NCI-H2196 (cell line): ENCODE results near the gene ATAD2B.

Experiments
- DNase-seq: peaks from one replicate; lab custom pipeline; 2025; ENCODE audit not compliant: unreplicated experiment; lab: John Stamatoyannopoulos, UW

The ATAD2B gene

GRCh38 chr2:23838581-23838980, 88.3 kb downstream of the ATAD2B start:
- no peak for DNase-seq

- DNase-seq: no peak
These were observed 89.1 kb downstream of the ATAD2B start for GRCh38 chr2:23837871-23838270.

- no peak for DNase-seq
These were observed 89.9 kb downstream of the ATAD2B start for GRCh38 chr2:23836971-23837565.

DNA sequence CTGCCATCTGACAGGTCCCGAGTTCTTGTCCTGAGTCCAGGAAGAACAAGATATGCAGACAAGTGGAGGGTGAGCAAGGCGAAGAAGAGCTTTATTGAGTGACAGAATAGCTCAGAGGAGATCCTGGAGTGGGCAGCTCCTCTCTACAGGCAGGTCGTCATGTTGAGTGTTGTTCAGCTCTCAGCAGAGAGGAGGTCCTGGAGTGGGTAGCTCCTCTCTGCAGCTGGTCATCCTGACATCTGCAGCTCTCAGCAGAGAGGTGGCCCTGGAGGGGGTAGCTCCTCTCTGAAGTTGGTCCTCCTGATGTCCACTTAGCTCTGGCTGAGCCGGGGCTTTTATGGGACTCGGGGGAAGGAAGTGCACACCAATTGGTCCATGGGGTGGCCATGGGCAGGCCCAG, 90.4 kb downstream of the ATAD2B start:
- no peak for DNase-seq

DNA sequence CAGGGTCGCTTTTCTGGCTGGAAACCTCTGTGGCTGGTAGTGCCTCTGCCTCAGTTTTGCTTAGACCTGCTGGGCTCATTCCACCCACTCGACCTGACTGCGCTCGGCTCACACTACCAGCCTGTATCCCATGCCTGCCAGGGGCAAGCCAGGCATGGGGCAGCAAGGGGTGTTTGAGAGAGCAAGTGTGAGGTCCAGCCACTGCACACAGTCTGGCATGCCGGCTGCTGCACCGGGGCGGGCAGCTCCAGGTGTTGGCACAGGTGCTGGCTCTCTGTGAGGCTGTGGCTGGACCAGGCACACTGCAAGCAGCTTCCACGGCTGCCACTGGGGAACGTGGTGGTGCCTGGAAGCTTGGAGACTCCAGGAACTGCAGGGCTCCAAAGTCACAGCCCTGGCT, 90.9 kb downstream of the ATAD2B start:
- DNase-seq: no peak

GRCh38 chr2:23835423-23835822, 91.5 kb downstream of the ATAD2B start:
- DNase-seq: no peak

DNA sequence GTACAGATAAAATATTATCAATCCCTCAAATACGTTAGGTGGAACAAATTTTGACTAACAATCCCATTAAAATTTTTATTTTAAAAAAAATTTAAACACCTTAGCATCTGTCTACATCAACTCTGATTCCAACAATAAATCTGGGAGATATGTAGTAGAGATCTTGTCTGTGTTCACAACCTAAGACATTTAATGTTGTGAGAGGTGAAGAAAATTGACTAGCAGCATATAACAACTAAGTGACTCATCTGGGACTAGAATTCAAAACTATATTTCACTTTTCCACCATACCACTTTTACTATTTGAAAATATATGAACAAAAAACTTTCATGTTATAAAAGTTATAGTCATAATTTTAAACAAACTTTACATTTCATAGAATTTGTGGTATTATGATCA, 97.9 kb downstream of the ATAD2B start:
- DNase-seq: no peak

- DNase-seq: no peak
These were observed 98.5 kb downstream of the ATAD2B start for GRCh38 chr2:23828256-23828980.

GRCh38 chr2:23827287-23827686, 99.6 kb downstream of the ATAD2B start:
- no peak for DNase-seq

DNA sequence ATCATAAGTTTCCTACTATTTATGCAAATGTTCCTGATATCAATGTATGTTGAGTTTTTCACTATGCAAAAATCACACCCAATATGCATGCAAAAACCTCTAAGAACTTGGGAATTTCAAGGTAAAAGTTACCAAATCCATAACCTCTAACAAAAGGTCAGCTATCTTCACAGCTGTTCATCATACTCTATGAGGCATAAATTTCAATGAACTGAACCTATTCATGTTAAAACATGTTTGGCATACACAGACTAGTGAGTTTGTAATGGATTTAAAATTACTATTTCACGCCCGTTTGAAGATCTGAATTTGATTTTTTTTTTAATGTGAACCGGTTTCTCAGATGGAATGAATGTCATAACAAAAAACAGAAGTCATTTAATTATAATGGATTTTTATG, 100.2 kb downstream of the ATAD2B start:
- DNase-seq: no peak

DNA sequence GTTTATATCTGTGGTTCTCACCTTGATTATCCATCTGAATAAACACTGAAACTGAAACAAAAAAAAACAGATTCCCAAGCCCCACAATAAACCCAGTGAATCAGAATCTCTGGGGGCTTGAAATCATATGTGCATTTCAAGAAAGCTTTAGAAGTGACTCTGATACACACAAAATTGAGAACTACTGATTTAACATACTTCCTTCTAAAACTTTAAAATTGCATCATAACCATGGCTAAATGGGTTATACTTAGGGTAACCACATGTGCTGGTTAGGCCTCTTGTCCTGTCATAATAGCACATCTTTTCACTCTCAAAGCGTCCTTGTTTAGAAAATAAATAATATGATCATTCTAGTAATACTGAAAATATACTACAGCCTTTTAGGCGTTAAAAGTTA, 100.9 kb downstream of the ATAD2B start:
- DNase-seq: no peak

- DNase-seq: peak; percentile 77
These were observed 102.1 kb downstream of the ATAD2B start for GRCh38 chr2:23824777-23825212.

- DNase-seq: no peak
These were observed 103.1 kb downstream of the ATAD2B start for GRCh38 chr2:23823863-23824262.

GRCh38 chr2:23814963-23815362, 112.0 kb downstream of the ATAD2B start:
- no peak for DNase-seq

DNA sequence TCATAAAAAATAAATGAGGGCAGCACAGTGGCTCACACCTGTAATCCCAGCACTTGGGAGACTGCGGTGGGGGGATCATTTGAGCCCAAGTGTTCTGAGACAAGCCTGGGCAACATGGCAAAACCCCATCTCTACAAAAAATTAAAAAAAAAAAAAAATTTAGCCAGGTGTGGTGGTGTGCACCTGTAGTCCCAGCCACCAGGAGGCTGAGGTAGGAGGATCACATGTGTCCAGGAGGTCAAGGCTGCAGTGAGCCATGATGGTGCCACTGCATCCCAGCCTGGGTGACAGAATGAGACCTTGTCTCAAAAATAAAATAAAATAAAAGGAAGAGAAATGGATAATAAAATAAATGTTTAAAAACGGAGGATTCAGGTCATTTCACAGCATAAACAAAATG, 113.5 kb downstream of the ATAD2B start:
- DNase-seq: no peak

DNA sequence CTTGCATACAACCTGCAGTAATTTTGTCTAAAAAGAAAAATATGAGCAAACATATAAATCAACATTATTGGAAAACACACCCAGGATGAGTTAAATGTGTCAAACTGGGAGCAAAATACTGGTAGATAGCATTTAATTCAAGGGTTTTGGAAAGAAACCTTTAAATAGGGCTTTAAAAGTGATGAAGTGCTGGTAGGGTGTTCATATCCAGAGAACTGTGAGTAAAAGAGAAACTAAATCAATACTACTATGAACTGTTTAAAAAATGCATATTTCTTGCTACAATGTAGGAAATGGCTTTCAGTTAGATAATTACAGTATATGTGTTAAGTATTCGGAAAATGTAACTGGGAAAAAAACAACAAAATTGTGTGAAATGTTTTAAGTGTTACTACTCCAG, 117.8 kb downstream of the ATAD2B start:
- no peak for DNase-seq

GRCh38 chr2:23806665-23807249, 120.2 kb downstream of the ATAD2B start:
- DNase-seq: no peak

- no peak for DNase-seq
These were observed 120.7 kb downstream of the ATAD2B start for GRCh38 chr2:23806201-23806600.

DNA sequence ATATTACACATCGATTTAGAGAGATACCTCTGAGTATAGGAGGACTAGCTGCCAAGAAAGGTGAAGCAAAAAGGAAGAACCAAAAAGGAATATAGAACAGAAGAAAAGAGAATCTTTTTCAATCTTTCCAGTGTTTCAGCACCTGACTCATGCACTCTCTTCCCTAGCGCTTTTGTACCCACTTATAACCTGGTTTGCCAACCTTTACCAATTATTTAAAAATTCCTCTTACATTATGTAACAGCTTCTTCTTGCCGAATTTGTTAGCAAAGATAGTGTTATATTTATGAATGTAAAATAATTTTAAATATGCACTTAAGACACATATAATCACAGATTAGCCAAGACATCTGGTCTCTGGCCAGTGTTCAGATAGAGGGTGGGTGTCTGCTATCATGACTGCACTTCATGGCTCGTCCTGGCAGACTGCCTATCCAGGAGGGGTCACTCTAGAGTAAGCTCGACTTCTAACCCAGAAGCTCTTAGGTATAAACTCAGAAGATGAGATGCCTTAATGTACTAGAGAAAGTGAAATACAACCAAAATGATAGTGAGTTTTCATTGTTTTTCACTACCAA, 122.9 kb downstream of the ATAD2B start:
- no peak for DNase-seq

DNA sequence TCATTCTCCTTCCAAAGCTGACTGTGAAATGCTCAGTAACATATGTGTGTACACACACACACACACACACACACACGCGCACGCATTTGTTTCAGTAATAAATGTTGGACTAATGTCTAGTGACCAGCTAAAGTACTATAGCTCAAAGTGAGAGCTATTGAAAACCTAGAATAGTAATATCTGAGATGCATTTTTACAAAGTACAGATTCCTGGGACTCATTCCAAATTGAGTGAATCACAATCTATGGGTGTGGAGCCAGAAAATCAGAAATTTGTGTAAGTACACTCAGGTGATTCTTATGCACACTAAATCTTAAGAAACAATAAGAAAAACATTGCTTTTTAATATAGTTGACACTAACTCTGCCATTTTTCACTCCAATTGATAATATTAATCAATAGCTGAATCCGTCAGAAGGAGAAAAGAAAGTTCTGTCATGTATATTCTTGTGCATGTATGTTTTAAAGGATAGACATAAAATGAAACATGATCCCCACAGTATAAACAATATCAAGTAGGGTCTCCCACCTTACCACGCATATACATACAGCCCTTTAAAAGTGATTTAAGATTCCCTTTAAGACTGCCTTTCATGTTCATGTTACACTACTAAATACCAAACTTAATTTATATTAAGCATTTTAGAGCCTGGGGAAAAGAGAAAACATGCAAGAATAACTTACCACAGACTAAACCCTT, 123.5 kb downstream of the ATAD2B start:
- no peak for DNase-seq

GRCh38 chr2:23801396-23801795, 125.5 kb downstream of the ATAD2B start:
- no peak for DNase-seq

DNA sequence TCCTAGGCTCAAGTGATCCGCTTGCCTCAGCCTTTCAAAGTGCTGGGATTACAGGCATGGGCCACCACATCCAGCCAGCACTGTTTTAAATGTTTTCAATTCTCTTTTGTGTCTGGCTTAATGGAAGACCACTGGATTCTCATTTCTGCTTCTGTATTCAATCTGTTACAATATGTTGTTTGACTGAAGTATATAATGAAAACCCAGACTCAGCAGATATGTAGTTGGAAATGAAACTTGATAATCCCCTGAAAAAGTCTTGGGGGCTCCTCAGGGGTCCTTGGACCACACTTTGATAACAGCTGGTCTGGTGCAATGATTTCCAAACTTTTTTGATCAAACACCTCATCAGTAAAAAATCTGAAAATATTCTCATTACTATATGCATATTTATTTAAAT, 132.7 kb downstream of the ATAD2B start:
- DNase-seq: no peak
